ENCODE measurements around the gene BEND7.

- no peak for TF ChIP-seq CTCF (IDR thresholded peaks at IDR 0.05)
- TF ChIP-seq POLR2A (IDR thresholded peaks at IDR 0.05): no peak
These were observed 128.4 kb downstream of the BEND7 start for GRCh38 chr10:13400196-13400965.

Data from body of pancreas (tissue), 4 donors.